HG03439 (cell line): ENCODE data around the gene FGF4.

Source experiments
- ATAC-seq: cut with Tn5 transposase; IDR thresholded peaks from one replicate; pipeline ENCODE4 v1.9.1; 2021; ENCODE audit warnings: mild to moderate bottlenecking, moderate library complexity; ENCODE audit not compliant: unreplicated experiment

Gene FGF4

DNA sequence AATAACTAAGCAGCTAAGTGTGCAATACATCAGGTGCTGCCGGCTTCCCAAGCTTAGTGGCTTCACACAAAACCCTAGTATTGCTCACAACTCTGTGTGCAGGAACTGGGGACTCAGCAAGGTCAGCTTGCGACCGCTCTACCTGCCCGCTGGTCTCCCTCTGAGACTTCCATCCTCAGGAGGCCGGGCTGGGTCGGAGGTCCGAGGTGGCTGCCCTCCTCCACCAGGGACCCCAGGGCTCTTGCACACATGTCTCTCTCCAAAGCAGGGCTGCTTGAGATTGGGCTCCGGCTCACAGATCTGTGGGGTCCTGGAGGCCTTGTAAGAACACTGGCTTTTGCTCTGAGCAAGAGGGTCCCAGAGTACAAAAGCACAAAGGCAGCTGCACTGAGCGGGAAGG, 45.9 kb downstream of the FGF4 start:
- ATAC-seq = no peak

DNA sequence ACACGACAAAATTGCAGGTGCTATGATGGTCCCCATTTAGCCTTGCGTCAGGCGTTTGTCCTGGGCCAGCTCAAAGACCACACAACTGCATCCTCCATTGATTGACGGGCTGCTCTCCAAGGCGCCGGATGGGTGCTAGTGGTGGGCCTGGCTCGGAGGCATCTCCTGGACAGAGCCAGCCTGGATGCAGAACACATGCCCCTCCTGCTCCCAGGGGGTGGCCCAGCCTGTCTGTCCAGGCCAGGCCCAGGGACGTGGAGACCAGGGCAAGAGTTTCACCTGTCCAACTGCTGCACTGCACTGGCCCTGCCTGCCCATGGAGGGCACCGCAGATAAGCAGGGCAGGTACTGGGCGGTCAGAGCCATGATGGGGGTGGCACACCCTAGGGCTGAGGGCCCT, 47.9 kb downstream of the FGF4 start:
- ATAC-seq = no peak

DNA sequence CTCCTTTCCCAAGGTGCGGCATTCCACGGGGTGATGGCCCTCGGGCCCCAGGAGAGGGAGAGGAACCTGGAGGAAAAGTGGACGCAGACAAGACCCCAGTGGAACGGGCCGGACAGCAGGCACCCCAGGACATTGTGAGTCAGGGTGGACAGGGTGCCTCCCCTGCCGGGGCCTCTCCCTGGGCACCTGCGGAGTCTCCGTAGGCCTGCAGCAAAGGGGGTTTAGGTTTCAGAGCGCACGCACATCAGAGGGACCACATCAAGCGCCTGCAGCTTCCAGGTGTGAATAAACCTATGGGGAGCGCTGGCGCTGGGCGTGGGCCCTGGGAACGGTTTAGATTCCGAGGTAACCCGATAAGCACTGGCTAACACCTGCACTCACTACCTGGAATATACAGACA, 48.7 kb downstream of the FGF4 start:
- no peak for ATAC-seq

DNA sequence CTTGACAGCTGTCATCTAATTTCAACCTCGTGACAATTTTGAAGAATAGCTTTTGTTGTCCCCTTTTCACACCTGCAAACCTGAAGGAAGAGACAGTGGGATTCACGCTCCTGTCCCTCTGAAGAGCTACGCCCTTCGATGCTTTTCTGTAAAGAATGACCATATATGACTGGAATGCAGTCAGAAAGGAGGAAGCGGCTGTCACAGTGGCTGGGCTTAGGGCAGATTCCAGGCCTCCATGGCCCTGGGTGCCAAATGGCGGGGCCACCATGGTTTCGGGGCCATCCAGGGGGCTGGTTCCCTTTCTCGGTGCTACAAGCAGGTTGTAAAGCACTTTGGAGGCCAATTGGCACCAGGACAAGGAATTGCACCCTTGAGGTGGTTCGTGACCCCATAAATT, 49.1 kb downstream of the FGF4 start:
- no peak for ATAC-seq

DNA sequence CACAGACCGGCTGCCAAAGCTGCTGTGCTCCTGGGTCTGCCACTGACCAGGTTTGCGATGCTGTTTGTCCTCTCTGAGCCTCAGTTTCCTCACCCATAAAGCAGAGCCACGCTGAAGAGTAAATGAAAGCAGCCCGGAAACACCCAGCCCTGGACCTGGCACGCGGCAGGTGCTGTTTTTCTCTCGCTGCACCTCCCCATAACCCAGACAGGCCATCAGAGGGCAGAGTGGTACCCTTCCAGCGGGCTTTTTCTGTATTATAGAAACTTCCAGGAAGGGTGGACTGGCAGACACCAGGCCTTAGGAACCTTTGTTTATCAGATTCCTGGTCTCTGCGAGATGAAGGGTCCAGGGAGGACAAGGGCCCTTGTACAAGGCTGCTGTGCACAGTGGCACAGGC, 53.4 kb downstream of the FGF4 start:
- ATAC-seq = no peak

DNA sequence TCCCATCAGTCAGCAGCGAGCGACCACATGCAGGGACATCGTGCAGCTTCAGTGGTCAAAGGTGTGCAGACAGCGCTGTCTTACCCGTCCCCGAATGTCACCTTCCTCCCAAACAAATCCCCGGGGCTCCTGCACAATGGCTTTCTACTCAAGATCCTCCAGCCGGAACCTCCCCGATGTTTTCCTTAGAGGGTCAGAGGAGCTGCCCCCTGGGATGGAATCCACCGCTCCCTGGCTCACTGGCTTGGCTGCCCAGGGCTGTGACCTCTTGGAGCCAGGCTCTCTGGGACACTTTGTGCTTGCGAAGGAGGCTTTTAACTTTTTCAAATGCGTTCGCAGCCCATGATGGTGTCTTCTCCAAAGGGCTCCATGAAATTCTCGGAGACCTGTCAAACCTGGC, 54.0 kb downstream of the FGF4 start:
- ATAC-seq = no peak
